Measurements from ENCODE around the gene RITA1.

The RITA1 gene

DNA sequence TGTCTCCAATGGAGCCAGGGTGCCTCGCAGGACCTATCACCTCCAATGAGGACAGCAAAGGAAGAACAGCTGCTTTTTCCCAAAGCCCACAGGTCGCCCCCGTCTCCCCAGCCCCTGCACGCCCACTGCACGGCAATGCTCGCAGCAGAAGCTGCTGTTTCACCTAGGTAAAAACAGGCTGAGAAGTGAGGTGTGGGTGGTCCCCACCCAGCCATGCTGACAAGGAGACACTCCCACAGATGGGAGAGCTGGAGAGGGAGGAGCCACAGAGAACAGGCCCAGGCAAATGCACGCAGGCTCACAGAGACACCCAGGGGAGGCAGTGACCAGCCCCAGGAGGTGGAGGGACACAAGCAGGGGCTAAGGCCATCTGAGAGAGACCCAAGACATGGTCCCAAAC is 25.6 kb upstream of the RITA1 start:
- H2AFZ ChIP-seq (ENCODE audit: low read depth, low read length) = no peak overlapping the region
- peaks cover 60% of the 10 kb centered on the region for H3K36me3 ChIP-seq (ENCODE audit: insufficient read depth, low read length)
- H3K4me1 ChIP-seq (ENCODE audit: insufficient read depth, low read length) = peaks cover 5% of the 10 kb centered on the region
- H3K27me3 ChIP-seq (ENCODE audit: insufficient read depth, low read length) = peaks cover 11% of the 10 kb centered on the region
- no peak overlapping the region for H3K4me3 ChIP-seq (ENCODE audit: low read length)
- no peaks in the 10 kb centered on the region for H3K9me3 ChIP-seq (ENCODE audit: low read length)

DNA sequence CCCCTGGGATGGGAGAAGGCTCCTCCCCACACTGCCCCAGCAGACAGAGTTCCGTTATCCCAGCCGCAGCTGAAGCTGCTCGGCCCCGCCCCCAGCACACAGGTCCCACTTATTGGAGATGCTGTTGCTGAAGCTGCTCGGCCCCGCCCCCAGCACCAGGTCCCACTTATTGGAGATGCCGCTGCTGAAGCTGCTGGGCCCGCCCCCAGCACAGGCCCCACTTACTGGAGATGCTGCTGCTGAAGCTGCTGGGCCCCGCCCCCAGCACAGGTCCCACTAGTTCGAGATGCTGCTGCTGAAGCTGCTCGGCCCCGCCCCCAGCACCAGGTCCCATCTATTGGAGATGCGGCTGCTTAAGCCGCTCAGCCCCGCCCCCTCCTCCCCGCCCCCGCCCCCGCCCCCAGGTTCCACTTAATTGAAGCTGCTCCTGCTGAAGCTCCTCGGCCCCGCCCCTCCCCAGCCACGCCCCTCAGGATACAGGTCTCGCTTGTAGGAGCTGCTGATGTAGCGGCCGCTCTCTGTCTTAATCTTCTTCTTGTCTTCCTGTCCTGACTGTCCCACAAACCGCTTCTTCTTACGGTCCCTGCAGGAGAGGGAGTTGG is 24.0 kb upstream of the RITA1 start:
- H3K4me1 ChIP-seq (ENCODE audit: insufficient read depth, low read length) = peaks cover 5% of the 10 kb centered on the region
- no peaks in the 10 kb centered on the region for H3K27me3 ChIP-seq (ENCODE audit: insufficient read depth, low read length)
- peaks cover 75% of the 10 kb centered on the region for H3K36me3 ChIP-seq (ENCODE audit: insufficient read depth, low read length)
- no peaks in the 10 kb centered on the region for H3K9me3 ChIP-seq (ENCODE audit: low read length)
- H3K4me3 ChIP-seq (ENCODE audit: low read length) = no peak overlapping the region
- H2AFZ ChIP-seq (ENCODE audit: low read depth, low read length) = no peak overlapping the region

GRCh38 chr12:113162102-113163029 is 23.2 kb upstream of the RITA1 start:
- no peak overlapping the region for H2AFZ ChIP-seq (ENCODE audit: low read depth, low read length)
- H3K4me3 ChIP-seq (ENCODE audit: low read length) = no peak overlapping the region
- H3K27me3 ChIP-seq (ENCODE audit: insufficient read depth, low read length) = no peaks in the 10 kb centered on the region
- H3K9me3 ChIP-seq (ENCODE audit: low read length) = no peaks in the 10 kb centered on the region
- H3K4me1 ChIP-seq (ENCODE audit: insufficient read depth, low read length) = peaks cover 5% of the 10 kb centered on the region
- H3K36me3 ChIP-seq (ENCODE audit: insufficient read depth, low read length) = peaks cover 82% of the 10 kb centered on the region

DNA sequence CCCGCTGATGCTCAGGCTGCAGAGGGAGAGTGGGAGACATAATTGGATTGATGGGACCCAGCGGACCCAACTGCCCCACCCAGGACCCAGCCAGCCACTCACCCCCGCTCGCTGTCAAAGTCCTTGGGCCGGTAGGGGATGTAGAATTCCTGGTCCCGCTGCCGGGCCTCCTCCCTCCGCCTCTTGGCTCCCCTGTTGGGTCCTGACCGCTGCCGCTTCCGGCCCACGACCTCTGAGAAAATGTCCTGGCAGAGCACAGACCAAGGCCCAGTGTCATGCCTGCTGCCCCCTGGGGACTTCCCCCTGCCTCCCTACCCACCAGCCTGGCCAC is 22.5 kb upstream of the RITA1 start:
- H2AFZ ChIP-seq (ENCODE audit: low read depth, low read length) = no peak overlapping the region
- peaks cover 5% of the 10 kb centered on the region for H3K4me1 ChIP-seq (ENCODE audit: insufficient read depth, low read length)
- no peak overlapping the region for H3K4me3 ChIP-seq (ENCODE audit: low read length)
- H3K36me3 ChIP-seq (ENCODE audit: insufficient read depth, low read length) = peaks cover 83% of the 10 kb centered on the region
- no peaks in the 10 kb centered on the region for H3K9me3 ChIP-seq (ENCODE audit: low read length)
- no peaks in the 10 kb centered on the region for H3K27me3 ChIP-seq (ENCODE audit: insufficient read depth, low read length)

- H3K36me3 ChIP-seq (ENCODE audit: insufficient read depth, low read length) = peaks cover 81% of the 10 kb centered on the region
- no peaks in the 10 kb centered on the region for H3K27me3 ChIP-seq (ENCODE audit: insufficient read depth, low read length)
- H2AFZ ChIP-seq (ENCODE audit: low read depth, low read length) = no peak overlapping the region
- peaks cover 5% of the 10 kb centered on the region for H3K4me1 ChIP-seq (ENCODE audit: insufficient read depth, low read length)
- H3K9me3 ChIP-seq (ENCODE audit: low read length) = no peaks in the 10 kb centered on the region
- no peak overlapping the region for H3K4me3 ChIP-seq (ENCODE audit: low read length)
Observed at GRCh38 chr12:113164014-113164413, 21.5 kb upstream of the RITA1 start.

GRCh38 chr12:113165521-113166450 is 19.7 kb upstream of the RITA1 start:
- H3K4me3 ChIP-seq (ENCODE audit: low read length) = no peak overlapping the region
- H3K27me3 ChIP-seq (ENCODE audit: insufficient read depth, low read length) = no peaks in the 10 kb centered on the region
- H3K36me3 ChIP-seq (ENCODE audit: insufficient read depth, low read length) = peaks cover 77% of the 10 kb centered on the region
- no peaks in the 10 kb centered on the region for H3K9me3 ChIP-seq (ENCODE audit: low read length)
- H3K4me1 ChIP-seq (ENCODE audit: insufficient read depth, low read length) = peaks cover 5% of the 10 kb centered on the region
- H2AFZ ChIP-seq (ENCODE audit: low read depth, low read length) = no peak overlapping the region

GRCh38 chr12:113167868-113168267 is 17.7 kb upstream of the RITA1 start:
- Histone ChIP-seq H3K27me3 (ENCODE audit: insufficient read depth, low read length) (no peaks in the 10 kb centered on the region), H3K9me3 (ENCODE audit: low read length) (no peaks in the 10 kb centered on the region), H3K4me3 (ENCODE audit: low read length) (no peak overlapping the region), H3K36me3 (ENCODE audit: insufficient read depth, low read length) (peaks cover 81% of the 10 kb centered on the region), H3K4me1 (ENCODE audit: insufficient read depth, low read length) (no peaks in the 10 kb centered on the region), H2AFZ (ENCODE audit: low read depth, low read length) (no peak overlapping the region)

DNA sequence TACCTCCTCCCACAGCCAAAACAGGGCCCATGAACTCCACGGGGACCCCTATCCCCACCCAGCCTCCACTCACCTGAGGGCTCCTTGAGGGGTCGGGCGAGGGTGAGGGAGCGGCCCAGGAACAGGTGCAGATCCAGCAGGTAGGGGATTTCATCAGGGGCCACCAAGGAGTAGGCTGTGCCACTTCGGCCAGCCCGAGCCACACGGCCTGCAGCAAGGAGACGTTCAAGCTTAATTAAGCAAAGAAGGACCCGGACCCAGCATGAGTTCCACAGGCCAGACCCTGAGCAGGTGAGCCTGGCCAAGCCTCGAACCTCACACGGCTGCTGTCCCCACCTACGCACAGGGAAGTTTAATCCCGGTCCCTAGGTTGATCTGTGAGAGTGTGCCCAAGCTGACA is 15.8 kb upstream of the RITA1 start:
- Histone ChIP-seq H3K9me3 (ENCODE audit: low read length) (no peaks in the 10 kb centered on the region), H3K27me3 (ENCODE audit: insufficient read depth, low read length) (no peaks in the 10 kb centered on the region), H3K4me3 (ENCODE audit: low read length) (no peak overlapping the region), H3K4me1 (ENCODE audit: insufficient read depth, low read length) (no peaks in the 10 kb centered on the region), H3K36me3 (ENCODE audit: insufficient read depth, low read length) (peaks cover 79% of the 10 kb centered on the region), H2AFZ (ENCODE audit: low read depth, low read length) (no peak overlapping the region)

DNA sequence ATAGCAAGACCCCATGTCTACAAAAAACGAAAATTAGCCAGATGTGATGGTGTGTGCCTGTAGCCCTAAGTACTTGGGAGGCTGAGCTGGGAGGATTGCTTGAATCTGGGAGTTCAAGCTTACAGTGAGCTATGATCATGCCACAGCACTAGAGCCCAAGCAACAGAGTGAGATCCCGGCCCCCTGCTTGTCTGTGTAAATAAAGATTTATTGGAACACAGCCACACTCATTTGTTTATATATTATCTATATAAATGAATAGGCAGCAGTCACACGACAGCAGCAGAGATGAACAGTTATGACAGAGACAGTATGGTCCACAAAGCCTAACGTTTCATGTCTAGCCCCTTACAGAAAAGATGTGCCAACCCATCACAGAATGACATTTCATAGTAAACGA is 15.1 kb upstream of the RITA1 start:
- Histone ChIP-seq H3K4me3 (ENCODE audit: low read length) (no peak overlapping the region), H3K27me3 (ENCODE audit: insufficient read depth, low read length) (no peaks in the 10 kb centered on the region), H3K9me3 (ENCODE audit: low read length) (no peaks in the 10 kb centered on the region), H3K36me3 (ENCODE audit: insufficient read depth, low read length) (peaks cover 73% of the 10 kb centered on the region), H3K4me1 (ENCODE audit: insufficient read depth, low read length) (no peaks in the 10 kb centered on the region), H2AFZ (ENCODE audit: low read depth, low read length) (no peak overlapping the region)

GRCh38 chr12:113170926-113171325 is 14.6 kb upstream of the RITA1 start:
- Histone ChIP-seq H3K9me3 (ENCODE audit: low read length) (no peaks in the 10 kb centered on the region), H3K27me3 (ENCODE audit: insufficient read depth, low read length) (no peaks in the 10 kb centered on the region), H3K36me3 (ENCODE audit: insufficient read depth, low read length) (peaks cover 69% of the 10 kb centered on the region), H3K4me1 (ENCODE audit: insufficient read depth, low read length) (no peaks in the 10 kb centered on the region), H3K4me3 (ENCODE audit: low read length) (no peak overlapping the region), H2AFZ (ENCODE audit: low read depth, low read length) (no peak overlapping the region)

- no peak overlapping the region for H2AFZ ChIP-seq (ENCODE audit: low read depth, low read length)
- H3K4me1 ChIP-seq (ENCODE audit: insufficient read depth, low read length) = no peaks in the 10 kb centered on the region
- H3K36me3 ChIP-seq (ENCODE audit: insufficient read depth, low read length) = peaks cover 65% of the 10 kb centered on the region
- H3K9me3 ChIP-seq (ENCODE audit: low read length) = peaks cover under 1% of the 10 kb centered on the region
- no peaks in the 10 kb centered on the region for H3K27me3 ChIP-seq (ENCODE audit: insufficient read depth, low read length)
- no peak overlapping the region for H3K4me3 ChIP-seq (ENCODE audit: low read length)
Observed at GRCh38 chr12:113171543-113171942, 14.0 kb upstream of the RITA1 start.

- H3K4me1 ChIP-seq (ENCODE audit: insufficient read depth, low read length) = no peaks in the 10 kb centered on the region
- peaks cover 66% of the 10 kb centered on the region for H3K36me3 ChIP-seq (ENCODE audit: insufficient read depth, low read length)
- no peak overlapping the region for H2AFZ ChIP-seq (ENCODE audit: low read depth, low read length)
- no peak overlapping the region for H3K4me3 ChIP-seq (ENCODE audit: low read length)
- H3K27me3 ChIP-seq (ENCODE audit: insufficient read depth, low read length) = no peaks in the 10 kb centered on the region
- peaks cover 7% of the 10 kb centered on the region for H3K9me3 ChIP-seq (ENCODE audit: low read length)
Observed at GRCh38 chr12:113172185-113172584, 13.3 kb upstream of the RITA1 start.

Measured in neuron (in vitro differentiated cells).